Forelimb muscle (tissue), 1 donor: ENCODE data around the gene SOAT2. TPM values are rescaled to one million over a fixed set of nuclear protein-coding genes. Genes with fewer than 3 reads are reported as not detected.
"Not testable (repeated sequence)": the region's sequence is repeated elsewhere in the genome, so short reads cannot be mapped to it uniquely, and the experiment has no call there.

Experiments
- DNase-seq: peaks from one replicate; pipeline ENCODE4 v3.0.0-alpha.2; 2013; ENCODE audit warnings: low read depth
- polyA plus RNA-seq: library from polyadenylated mRNA; unstranded; fragments of 120-200 nt; gene quantifications from one replicate; pipeline ENCODE4 v1.2.1, GENCODE V29; 2013; ENCODE audit not compliant: insufficient read length

SOAT2 gene
- polyA plus RNA-seq, 1 donor, result 0.11 TPM

GRCh38 chr12:53079226-53080117 lies 23.8 kb upstream of the SOAT2 start, which contains the start of gene SPRYD3:
Gene SPRYD3, minus strand, starts transcription at chr12:53079390. Its CDS starts 57 bp downstream, at chr12:53079333.
- DNase-seq, result peak; percentile 78

GRCh38 chr12:53082637-53083175 lies 20.6 kb upstream of the SOAT2 start:
- DNase-seq, result no peak

DNA sequence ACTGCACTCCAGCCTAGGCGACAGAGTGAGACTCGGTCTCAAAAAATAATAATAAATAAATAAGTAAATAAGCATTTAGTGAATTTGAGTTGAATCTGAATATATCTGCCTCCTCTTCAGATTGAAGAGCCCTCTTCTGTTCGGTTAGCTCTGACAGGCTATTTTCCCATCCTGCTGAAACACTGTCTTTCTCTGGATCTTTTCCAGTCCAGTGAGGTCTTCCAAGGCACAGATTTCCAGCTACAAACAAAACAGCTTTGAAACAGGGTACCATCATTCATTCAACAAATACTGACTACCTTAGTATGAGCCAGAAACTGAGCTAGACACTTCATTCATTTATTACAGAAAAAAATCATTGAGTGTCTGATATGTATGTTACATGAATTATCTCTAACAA lies 16.9 kb upstream of the SOAT2 start:
- no peak for DNase-seq

DNA sequence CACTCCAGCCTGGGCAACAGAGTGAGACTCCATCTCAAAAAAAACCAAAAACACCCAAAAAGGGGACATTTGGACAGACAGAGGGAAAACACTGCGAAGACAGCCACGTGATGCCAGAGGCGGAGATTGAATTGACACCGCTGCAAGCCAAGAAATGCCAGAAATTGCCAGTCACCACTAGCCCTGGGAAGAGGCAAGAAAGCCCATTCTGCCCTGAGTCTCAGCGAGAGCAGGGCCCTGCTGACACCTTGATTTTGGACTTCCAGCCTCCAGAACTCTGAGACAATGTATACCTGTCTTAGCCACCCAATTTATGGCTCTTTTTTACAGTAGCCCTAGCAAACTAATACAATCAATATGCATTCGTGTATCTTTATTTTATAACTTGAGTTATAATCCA lies 13.2 kb upstream of the SOAT2 start:
- no peak for DNase-seq

GRCh38 chr12:53090554-53090953 lies 12.7 kb upstream of the SOAT2 start:
- no peak for DNase-seq

DNA sequence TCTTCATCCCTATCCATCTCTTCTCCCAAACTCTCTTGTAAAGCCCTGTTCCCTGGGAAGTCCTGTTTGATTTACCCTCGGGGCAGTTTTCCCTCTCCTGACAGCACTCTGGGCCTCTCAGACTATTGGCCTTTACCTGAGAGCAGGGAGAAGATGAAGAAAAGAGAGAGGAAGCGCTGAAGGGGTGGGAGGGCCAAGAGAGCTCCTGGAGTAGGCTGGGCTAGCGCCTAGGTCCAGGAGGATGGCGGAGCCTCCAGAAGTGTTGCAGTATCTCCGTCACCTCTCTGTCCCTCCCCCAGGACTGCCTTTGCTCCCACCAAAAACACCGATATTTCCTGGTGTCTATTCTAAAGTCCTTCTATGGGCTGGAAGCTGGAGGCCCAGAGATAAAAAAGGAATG lies 11.5 kb upstream of the SOAT2 start:
- DNase-seq, result no peak

DNA sequence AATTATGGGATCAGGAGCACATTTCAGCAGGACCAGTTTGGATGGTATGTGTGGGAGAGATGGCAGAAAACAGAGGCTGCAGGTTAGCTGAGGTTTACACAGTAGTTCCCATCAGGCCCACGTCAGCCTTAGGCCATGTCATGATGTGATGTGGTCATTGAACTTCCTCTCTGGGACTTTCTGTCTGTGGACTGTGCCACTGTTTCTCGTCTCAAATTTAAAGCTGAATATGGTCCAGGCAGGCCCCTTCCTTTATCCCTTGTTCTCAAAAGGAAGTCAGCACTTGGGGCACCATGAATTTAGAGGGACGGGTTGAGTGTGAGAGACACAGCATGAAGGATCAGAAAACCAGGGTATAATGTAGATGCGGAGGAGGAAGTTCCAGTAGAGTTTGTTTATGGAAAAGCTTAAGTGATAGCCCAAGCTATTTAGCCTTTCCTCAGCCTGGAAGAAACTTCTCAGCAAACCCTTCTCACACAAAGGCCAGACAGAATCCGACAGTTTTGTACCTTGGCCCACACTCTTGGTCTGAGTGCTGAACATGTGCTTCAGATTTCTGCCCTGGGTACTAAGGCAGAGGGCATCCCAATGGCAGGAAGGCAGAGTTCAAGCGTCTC lies 9.4 kb upstream of the SOAT2 start:
- DNase-seq, result no peak

- no peak for DNase-seq
Measured at GRCh38 chr12:53094394-53094787, 8.9 kb upstream of the SOAT2 start.

- DNase-seq, result not testable (repeated sequence)
Measured at GRCh38 chr12:53094796-53095595, 8.3 kb upstream of the SOAT2 start.

GRCh38 chr12:53095596-53095895 lies 7.7 kb upstream of the SOAT2 start:
- not testable (repeated sequence) for DNase-seq

DNA sequence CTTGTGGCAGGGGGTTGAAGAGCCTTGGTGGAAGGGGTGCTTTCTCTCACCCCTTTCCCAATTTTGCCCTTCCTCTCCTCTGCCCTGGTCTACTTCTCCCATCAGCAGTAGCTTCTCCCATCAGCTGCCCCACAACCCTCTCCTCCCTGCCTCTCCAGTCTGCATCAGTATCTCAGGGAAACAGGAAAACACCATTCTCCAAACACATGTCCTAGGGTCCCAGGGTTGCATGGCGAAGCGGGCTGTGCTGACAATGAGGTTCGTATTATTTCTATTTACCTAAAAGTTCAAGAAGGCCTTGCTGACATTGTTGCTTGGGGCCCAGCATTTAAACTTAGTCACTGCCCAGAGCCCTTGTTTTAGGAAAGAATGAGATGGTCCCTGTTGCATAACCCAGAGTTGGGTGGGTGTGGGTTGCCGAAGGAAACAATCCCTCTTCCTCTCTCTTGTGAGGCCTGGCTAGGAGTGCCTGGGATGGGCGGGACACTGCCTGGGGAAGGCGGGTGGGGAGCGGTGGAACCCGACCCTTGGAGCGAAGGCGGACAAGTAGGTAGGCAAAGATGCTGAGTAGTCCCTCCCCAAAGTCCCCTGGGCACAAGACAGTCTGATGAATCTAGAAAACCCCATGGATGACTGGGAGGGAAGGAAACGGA lies 7.1 kb upstream of the SOAT2 start:
- no peak for DNase-seq

DNA sequence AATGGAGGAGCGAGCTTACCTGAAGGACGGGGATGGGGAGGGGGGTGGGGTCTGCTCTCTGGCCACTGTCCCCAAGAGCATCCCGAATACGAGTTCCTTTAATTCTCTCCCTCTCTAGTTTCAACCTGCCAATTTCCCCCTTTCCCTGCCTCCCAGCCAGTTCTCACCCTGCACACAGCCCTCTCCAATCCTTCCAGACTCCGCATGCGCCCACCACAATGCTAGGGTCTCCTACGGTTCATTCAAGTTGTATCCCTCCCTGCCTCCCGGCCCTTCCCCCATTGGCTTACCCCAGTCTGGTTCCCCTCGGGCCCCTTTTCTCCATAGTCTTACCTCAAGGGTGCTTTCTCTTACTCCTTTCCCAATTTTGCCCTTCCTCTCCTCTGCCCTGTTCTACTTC lies 6.5 kb upstream of the SOAT2 start:
- DNase-seq, result no peak

DNA sequence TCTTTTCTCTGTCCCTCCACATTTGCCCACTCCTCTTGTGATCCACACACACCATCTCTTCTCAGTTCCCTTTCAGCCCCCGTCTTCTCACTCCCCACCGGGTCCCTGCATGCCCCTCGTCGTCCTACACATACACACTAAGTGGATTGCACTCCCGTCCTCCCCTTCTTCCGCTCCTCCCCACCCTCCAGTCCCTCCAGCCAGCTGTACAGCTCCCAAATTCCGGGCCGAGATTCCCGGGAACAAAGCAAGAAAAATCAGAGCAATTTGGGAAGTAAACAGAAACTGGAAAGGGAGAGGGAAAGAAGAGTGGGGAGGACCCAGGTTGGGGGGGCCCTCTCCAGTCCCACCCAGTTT lies 6.1 kb upstream of the SOAT2 start:
- DNase-seq, result no peak

DNA sequence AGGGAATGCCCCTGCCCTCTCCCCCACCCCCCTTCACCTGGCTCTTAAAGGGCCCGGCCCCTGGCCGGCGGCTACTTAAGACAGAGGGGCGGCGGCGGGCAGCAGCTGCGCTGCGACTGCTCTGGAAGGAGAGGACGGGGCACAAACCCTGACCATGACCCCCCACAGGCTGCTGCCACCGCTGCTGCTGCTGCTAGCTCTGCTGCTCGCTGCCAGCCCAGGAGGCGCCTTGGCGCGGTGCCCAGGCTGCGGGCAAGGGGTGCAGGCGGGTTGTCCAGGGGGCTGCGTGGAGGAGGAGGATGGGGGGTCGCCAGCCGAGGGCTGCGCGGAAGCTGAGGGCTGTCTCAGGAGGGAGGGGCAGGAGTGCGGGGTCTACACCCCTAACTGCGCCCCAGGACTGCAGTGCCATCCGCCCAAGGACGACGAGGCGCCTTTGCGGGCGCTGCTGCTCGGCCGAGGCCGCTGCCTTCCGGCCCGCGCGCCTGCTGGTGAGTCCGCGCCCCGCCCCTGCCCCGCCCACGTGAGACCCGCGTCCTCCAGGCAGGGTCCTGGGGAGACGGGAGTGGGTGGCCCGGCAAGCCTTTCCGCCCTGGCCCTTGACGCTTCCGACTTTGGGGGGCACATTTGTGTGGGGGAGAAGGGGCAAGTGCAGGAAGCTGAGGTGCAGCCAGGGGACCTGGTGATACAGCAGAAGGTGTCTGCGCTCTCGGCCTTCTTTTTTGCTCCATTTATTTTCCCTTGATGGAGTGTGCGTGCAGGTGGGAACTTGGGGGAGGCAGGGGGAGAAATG lies 5.5 kb upstream of the SOAT2 start, which contains the start of gene IGFBP6:
TSS of gene IGFBP6 (plus strand) at position 104 of the 790 bp plus-strand sequence. CDS start at position 155, 51 bp downstream.
- no peak for DNase-seq

DNA sequence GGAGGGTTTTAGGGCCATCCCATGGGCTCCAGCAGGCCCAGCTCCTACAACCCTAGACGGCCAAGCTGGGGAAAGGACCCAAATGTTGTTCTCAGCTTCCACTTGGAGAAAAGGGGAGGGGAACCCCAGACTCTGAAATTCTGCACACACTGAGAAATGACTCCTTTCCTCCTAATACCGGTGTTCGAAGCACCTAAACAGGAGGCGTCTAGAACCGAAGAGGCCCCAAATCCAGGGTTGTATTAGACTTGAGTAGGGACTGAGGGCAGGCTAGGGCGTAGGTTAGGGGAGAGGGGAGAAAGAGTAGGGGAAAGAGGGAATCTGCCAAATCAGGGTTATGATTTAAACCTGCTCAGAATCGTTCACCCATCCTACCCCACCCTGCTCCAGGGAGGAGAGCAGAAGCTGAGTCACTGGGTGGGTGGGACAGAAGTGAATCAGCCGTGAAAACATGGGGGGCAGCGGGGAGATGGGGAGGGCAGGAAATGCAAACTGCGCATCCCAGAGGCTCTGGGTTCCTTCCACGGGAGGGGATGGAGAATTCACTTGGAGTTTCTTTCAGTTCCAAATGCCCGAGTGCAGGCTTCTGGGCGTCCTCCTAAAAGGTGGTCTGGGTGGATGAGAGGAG lies 4.8 kb upstream of the SOAT2 start:
- DNase-seq, result no peak

DNA sequence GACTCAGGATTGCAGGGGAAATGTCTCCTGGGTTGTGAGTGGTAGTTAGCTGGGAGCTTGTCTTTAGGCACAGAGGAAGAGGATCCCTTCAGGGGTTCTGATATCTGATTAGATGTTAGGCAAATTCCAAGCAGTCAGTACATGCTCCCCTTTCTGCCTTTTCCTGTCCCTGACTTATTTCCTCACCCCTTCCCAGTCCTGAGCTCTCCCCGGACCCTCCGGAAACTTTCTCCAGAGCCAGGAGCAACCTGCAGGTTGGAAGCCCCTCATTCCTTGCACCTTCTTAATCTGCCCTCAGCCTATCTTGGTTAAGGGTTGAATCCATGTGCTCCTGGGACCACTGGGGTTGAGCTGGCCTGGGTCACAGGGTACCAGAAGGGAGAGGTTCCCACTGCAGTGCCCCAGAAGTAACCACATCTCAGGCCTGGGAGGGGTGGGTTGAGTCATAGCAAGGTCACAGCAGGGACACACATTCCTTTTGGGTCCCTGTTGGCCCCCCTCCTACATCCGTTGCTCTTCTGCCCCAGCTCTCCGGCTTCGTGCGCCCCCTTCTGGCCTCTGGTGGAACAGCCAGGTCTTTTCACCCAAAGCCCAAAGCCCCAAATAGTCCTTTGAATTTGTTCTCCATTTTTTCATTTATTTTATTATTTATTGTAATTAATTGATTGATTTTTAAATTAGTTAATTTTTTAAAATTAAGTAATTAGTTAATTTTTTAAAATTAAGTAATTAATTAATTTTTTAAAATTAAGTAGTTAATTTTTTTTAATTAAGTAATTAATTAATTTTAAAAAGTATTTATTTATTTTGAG lies 4.0 kb upstream of the SOAT2 start:
- DNase-seq, result peak; percentile 73

DNA sequence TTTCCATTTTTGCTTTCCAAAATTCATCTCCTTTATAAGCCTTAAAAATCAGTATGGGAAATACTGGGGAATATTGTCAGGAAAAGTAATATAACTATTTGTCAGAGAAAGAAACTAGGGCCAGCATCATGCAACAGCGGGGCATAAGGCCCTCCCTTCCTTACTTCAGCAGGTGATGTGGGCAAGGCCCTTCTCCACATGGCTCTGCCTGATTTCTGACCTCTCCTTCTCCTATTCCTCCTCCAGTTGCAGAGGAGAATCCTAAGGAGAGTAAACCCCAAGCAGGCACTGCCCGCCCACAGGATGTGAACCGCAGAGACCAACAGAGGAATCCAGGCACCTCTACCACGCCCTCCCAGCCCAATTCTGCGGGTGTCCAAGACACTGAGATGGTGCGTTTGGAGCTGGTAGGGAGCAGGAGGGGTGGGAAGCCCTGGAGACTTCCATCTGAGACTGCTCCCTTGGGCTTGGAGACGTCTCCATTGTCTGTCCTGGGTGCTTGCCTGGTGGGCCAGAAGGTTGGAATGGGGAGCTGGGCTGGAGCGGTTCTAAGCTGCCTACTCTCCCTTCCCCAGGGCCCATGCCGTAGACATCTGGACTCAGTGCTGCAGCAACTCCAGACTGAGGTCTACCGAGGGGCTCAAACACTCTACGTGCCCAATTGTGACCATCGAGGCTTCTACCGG lies 2.7 kb upstream of the SOAT2 start:
- DNase-seq, result no peak

DNA sequence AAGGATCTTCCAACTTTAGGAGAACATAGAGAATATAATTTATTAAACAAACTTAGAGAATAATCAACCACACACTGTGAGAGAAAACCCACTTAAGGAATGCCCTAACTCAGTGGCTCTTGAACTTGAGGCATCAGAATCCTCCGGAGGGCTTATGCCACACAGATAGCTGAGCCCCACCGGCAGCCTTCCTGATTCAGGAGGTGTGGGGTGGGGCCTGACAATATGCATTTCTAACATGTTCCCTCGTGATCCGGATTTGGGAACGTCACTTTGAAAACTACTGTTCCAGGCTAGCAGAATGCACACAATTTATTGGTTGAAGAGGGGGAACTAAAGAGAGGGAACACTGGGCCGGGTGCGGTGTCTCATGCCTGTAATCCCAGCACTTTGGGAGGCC lies 2.0 kb upstream of the SOAT2 start:
- no peak for DNase-seq
